DMS53 treated with DMSO at 0.1 percent for 48 hours (cell line): ENCODE measurements around the gene CCDC70.
A peak's percentile ranks its signal among the peaks of the same experiment; 100 is the strongest.
"Not testable (repeated sequence)": the region's sequence is repeated elsewhere in the genome, so short reads cannot be mapped to it uniquely, and the experiment has no call there.

Experiments
- DNase-seq: peaks from one replicate; lab custom pipeline; 2025; ENCODE audit not compliant: unreplicated experiment; lab: John Stamatoyannopoulos, UW

CCDC70 gene

DNA sequence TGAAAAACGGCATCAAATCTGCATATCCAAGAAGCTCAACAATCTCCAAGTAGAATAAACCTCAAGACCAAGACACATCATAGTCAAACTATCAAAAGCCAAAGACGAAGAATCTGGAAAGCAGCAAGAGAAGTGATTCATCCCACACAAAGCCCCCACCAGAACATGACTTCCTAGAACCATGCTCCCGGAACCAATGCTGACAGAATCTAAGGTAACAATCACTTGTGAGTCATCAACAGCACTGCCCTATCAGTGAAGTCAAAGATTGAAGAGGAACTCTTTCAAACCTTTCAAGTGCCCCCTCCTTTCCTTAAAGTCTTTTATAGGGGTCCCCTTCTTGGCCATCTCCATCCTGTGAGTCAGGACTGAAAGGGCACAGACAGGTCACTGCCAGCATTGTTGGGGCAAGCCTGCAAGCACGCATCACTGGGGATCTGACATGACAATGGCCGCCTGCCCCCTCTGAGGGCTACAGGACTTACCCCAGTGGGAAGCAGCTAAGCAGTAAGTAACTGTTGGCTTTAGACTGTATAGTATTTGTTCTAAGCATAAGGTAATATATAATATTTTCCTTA, at the start of gene CCDC70:
Gene CCDC70, plus strand, starts transcription at position 247 of the 578 bp plus-strand sequence. CDS start 3,443 bp downstream, outside the sequence.
- no peak for DNase-seq

DNA sequence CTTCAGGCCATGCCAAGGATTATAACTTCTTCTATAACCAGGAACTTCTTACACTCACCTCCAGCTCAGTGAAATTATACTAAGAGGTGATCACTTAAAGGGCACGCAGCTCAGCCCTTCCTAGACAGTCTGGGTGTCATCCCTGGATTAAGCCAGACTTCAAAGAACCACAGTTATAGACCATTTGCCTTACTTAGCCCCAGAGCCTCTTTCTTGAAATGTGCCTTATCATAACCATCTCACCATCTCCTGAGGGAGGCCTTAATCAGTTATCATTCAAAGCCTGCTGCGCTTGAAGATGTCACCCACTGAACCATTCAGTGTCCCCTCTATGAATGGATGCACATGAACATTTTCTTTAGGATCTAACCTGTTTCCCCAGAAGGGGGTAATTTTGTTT, 47.7 kb upstream of the CCDC70 start:
- no peak for DNase-seq

DNA sequence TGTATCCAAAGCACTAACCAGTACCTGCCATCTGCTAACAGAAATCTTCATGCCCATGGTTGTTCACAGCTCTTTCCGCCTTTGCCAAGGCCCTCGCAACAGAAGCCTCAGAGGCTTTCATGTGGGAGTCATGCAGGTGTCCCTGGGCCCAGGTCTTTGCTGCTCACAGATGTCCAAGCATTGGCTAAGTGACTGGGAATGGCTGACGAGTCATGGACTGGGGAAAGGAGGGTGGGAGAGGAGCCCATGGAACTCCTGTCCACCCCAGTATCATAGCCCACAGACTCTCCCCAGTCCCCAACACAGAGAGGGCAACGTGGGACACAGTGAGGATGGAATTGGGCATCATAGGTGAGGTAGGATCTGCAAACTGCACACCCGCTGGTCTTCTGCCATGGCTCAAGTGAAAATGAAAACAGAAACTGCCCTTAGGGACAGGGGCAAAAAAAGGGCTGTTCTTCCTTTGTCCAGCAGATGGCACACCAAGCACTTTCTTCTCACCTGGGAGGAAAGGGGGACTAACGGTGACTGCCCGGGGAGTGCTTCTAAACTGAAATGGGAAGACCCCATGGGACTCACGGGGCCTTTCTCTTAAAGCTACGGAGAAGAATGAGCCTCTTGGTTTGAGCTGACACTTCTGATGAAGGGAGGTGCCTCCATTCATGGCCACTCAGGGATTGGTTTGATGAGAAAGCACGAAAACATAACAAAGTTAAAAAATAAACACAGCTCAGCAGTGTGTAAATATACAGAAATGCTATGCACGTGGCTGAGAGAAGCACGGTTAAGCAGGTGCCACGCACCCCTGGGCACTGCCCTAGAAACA, 46.7 kb upstream of the CCDC70 start:
- peak; percentile 55 for DNase-seq

DNA sequence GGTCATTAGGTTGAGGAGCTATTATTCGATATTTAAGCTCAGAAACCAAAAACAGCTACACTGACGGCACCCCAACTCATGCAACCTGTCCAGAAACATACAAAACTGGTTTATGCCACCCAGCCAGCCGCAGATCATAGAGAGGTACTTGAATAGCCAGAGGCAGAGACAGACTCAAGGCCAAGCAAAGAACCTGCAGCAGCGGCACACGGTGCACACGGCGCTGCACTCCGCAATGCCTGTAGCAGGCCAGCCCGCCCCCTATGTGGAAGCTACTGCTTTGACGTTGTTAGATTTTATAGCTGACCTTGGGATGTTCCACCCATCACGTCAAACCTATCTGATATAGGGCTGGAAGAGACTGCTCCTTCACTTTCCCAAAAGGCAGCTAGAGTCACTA, 45.9 kb upstream of the CCDC70 start:
- DNase-seq: no peak

DNA sequence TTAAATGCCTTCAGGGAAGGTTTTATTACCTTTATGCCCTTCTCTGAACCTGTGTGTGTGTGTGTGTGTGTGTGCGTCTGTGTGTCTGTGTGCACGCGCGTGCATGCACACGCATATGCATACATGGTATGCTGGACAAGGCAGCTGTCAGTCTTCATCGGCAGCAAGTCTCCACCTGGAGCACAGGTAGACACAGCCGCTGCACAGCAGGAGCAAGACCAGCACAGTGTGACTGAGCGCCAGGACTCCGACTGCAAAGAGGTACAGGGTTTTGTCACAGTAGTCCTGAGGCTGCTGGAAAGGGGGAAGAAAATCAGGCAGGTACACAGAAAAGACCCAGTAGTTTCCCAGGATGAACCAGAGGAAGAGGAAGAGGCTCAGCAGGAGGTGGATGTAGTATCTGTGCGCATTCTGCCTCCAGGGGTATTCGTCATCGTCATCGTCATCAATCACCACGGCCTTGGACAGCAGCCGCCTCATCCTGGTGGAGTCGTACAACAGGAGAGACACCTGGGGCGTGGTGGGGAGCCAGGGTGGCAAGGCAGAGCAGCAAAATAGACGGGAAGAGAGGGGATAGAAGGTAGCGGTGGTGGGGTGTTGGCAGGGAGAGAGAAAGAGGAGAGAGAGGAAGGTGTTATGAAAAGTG, 45.0 kb upstream of the CCDC70 start:
- no peak for DNase-seq

DNA sequence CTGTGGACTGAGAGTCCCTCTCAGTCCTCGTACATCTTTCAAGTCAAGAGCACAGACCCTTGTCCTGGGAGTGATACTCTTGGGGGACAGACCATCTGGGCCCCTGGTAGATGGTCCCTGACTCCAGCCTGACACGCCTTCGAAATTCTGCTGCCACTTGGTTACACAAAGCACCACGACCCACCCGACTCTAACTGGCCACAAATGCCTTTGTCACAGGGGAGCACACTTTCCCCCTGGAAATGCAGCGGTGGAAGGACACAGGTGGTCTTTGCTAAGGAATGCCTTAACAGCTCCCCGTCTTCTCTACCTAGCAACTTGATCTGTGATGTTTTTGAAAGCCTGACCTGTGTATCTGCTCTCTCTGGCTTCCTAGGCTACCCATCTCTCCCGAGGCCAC, 44.1 kb upstream of the CCDC70 start:
- DNase-seq: no peak

DNA sequence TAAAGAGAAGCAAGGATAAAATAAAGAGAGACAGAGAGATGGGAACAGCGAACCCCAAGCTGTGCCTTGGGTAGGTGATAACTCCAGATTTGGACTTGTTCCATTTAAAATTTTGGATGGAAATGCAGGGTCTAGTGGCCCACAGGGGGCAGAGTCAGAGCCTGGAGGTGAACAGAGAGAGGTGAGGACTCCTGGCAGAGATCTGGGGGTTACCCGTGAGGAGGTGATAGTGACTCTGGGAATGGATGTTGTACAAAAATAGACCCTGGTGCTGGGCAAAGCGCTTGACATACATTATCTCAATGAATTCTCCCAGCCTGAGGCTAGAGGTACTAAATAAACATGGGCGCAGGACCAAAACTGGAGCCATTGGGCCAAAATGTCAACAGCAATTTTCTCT, 43.5 kb upstream of the CCDC70 start:
- no peak for DNase-seq

DNA sequence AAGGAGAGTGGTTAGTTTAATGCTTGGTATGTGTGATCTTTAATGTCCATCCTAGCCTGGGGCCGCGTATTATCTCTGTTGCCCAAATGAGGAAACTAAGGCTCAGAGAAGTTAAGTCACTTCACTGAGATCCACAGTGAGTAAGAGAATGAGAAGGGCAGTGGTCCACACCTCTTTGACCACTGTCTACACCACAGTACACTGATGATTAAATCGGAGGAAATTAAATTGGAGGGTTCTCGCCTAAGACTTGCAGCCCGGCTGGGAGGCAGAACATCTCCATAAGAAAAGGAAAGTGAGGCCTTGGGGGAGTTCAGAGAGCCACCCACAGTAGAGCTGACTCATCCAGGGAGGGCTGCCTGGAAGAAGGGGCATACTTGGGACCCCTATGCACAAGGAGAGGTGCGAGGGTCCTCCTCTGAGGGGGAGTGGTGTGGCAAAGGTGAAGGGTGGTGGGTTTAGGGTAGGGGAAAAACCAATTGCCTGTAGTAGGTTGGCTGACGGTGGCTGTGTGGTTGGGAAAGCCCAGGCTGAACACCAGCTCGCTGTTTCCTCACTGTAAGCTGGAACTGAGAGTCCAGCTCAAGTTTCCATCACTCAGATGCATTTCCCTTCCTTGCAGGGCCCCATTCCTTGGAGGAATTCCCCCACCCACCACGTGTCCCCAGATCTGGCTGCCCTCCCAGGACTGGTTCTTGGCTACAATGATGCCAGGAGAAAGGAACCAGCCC, 42.8 kb upstream of the CCDC70 start:
- DNase-seq: no peak

DNA sequence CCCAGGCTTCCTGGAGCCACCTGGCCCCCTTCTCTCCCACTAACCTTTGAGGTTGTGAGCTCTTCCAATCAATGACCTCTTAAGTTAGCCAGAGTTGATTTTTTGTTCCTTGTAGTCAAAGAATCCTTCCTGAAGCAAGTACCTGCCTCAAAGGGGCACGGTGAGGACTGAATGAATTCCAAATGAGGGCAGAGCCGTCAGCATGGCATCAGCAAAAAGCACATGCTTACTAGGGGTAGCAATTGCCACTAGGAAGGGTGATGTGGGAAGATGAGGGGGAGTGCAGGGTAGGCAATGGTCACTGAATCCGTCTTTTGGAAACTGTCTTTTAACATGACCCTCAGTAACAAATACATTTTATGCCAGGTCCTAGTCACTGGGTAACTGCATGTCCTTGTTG, 42.2 kb upstream of the CCDC70 start:
- no peak for DNase-seq

DNA sequence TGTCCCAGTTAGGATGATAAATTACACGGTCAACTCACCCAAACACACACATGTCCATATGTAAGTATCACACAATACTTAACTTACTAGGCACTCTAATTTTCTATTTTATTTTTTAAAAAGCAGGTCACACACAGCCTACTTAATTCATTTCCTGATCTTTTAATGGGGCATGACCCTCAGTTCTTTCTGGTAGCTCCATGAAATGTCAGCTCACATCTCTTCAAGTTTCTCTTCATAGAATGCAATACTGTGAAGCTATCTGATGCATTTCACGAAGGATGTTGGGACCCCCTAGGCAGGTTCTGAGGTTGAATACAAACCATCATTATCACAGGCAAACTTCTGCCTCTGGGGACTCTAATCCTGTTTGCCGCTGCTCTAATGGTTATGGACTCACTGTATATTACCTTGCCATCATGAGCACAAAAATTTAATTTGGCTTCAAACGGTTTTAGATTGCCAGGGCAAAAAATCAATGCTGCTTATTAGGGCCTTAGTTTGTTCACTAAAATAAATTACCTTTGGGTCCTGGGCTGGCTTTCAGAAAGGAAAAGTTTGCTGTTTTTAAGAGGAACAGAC, 41.7 kb upstream of the CCDC70 start:
- DNase-seq: no peak

DNA sequence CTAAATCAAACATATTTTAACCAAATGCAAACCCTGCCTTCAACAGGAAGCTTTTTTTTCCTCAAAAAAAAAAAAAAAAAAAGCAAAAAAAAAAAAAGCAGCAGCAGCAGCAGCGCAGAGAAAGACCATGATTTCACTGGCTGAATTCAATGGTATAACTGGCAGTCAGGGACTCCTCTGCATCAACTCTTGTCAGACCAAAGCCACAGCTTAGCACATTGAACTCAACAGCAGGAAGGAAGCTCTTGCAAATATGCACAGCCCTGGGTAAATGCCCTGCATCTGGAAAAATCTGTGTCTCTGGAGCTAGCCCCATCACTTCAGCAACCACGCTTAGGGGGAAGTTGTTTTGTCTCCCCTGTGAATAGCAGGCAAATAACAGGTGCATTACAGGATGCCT, 40.2 kb upstream of the CCDC70 start:
- no peak for DNase-seq

DNA sequence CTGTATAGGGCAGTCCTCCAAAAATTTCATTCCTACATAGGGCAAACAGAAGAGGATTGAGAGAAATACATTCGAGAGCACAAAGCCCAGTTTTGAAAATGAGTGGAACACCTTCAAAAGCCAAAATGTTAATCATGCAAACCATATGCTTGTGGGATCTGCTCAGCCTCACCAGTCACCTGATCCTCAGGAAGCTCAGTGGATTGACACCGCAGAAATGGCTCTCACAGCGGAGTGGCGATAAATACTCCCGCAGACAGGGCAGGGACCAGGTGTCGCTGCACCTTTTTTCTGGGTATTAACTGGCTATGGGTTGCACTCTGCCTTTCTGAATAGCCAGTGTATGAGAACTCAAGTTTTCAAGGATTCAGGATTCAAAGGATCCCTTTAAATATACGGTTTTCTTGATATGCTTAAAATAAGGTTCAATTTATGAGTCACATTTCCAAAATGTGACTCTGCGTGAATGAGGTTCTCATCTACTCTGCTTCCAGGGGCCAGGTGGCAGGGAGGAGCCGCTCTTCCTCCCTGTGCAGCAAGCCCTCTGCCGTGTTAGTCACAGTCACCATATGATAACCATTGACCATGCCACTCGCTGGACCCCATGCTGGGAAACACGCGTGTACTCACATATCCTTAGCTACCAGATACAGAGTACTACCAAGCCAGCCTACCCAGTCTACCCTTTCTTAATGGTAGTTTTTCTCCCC, 39.5 kb upstream of the CCDC70 start:
- DNase-seq: no peak

DNA sequence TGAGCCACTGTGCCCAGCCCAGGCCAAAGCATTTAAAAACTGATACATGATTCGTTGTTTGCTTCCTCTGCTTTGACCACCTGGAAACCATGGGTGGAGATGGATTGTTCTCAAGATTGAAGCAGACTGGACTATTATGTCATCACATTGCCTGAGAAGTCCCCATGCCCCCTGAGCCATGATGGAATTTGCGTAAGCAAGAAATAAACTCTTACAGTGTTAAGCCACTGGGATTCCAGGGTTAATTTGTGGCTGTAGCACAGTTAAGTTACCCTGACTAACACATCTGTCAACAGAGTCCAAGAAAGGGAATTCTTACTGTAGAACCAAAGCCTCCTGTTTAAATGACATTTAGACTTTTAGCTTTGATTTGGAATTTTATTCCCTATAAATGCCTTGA, 38.4 kb upstream of the CCDC70 start:
- DNase-seq: no peak

DNA sequence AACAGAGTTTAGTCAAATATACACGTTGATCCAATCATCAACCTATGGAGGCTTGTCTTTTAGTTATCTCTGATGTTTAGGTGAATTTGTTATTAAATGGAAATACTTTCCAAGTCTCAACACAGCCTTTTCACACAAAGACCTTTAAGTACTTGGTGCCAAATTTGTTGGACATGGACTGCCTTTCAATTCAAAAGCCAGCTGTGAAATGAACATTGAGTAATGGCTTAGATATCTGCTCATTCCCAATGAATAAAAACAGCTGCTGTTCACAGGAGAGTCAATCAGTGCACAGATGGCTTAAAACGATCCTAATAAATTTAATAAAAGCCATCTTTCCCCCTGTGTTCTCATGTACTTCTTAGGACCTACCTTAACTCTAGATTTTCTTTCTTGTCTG, 37.9 kb upstream of the CCDC70 start:
- DNase-seq: no peak

DNA sequence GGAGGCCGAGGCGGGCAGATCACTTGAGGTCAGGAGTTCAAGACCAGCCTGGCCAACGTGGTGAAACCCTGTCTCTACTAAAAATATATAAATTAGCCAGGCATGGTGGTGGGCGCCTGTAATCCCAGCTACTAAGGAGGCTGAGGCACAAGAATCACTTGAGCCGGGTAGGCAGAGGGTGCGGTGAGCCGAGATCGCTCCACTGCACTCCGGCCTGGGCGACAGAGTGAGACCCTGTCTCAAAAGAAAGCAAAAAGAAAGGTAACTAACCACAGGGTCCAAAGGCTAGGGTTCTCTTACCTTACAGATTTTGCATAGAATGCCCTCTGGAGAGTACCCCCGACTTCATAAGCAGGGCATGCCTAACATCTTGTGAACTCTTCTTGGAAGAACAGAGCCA, 37.1 kb upstream of the CCDC70 start:
- DNase-seq: not testable (repeated sequence)

DNA sequence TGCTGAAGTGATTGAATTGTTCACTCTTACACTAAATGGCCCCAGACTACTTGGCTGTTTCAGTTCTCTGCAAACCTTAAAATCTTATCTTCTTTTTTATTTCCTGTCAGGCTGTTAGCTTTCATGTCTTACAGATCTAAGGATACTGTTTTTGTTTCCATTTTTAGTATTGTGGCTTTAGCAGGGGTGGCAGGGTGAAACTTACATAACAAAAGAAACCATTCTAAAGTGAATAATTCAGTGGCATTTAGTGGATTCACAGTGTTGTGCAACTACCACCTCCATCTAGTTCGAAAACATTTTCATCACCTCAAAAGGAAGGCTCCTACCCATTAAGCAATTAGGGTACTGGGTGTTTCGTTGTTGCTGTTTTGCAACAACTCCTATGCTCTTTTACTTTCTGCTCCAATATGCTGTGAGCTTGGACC, 36.6 kb upstream of the CCDC70 start:
- no peak for DNase-seq

DNA sequence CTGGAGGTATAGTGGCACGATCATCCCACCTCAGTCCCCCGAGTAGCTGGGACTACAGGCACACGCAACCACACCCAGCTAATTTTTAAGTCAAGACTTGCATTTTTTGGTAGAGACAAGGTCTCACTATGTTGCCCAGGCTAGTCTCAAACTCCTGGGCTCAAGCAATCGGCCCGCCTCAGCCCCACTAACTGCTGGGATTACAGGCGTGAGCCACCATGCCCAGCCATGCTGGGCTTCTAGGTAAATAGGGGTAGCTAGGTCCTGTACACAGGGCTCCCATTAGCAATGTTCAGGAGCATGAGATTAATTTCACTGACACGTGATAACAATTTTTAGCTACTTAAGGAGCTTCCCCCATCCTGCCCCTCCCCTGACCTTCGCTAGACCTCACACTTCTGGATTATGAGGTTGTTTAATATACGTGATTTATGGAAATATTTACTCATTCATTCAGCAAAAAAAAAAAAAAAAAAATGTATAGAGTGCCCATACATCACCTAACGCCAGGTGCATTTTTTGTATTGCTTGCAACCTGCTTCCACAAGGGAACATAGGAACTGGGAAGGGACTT, 36.0 kb upstream of the CCDC70 start:
- DNase-seq: no peak

DNA sequence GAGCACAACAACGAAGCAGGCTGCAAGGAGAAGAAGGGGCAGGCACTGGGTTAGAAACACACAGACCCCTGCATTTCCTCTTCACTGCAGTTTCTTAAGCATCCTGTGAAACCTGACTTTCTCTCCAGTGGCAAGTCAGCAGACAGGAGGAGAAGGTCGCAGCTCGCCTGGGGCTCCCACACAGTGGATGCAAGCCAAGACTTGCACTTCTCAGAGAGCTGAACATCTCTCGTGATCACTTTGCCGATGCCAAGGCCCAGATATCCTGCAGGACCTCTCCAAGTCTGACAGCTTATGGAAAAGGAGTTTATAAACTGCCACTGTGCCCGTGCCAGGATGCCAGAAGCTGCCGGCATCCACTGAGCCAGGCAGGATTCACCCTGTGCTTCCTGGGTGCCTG, 35.2 kb upstream of the CCDC70 start:
- DNase-seq: no peak

DNA sequence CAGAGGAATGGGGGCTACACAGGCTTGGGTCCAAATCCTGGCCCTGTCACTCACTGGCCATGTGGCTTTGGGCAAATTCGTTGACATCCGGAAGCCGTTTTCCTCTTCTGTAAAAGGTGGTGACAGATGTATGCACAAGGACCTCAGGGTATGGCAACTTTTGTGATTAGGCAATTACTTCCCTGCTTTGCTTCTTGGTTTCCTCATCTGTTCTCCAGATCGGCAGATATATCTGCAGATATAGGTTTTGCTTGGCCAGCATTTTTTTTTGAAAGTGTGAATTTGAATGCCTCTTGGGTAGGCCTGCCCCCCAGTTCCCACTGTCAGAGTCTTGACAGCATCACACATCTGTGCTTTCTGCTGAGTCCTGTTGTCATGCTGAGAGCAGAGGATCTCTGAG, 34.5 kb upstream of the CCDC70 start:
- no peak for DNase-seq
